Activated T-cell treated with anti-CD3 and anti-CD28 coated beads, Interleukin-2, amount 50 U/mL, for 4 hours (primary cell): ENCODE data around the gene ATF7. TPM values are rescaled to one million over a fixed set of nuclear protein-coding genes. Genes with fewer than 3 reads are reported as not detected.
A peak's percentile ranks its signal among the peaks of the same experiment; 100 is the strongest.
"Not testable (repeated sequence)": the region's sequence is repeated elsewhere in the genome, so short reads cannot be mapped to it uniquely, and the experiment has no call there.

Experiments used
- ATAC-seq, 2 donors: fragments of 200-7000 bp; cut with Tn5 transposase; one replicate each; pipeline ENCODE4 v1.10.0; 2021
- DNase-seq: peaks from one replicate; pipeline ENCODE4 v3.0.0-alpha.2; 2020
- H3K27me3 Mint-ChIP-seq: one replicate; pipeline ENCODE4 v1.8.0; 2021; ENCODE audit warnings: low read depth, mixed read lengths
- H3K36me3 Mint-ChIP-seq: one replicate; pipeline ENCODE4 v1.8.0; 2022; ENCODE audit warnings: mixed read lengths; ENCODE audit not compliant: insufficient read depth
- H3K4me1 Mint-ChIP-seq: one replicate; pipeline ENCODE4 v1.8.0; 2021; ENCODE audit warnings: low read depth, mixed read lengths
- H3K4me3 Mint-ChIP-seq: one replicate; pipeline ENCODE4 v1.8.0; 2021; ENCODE audit warnings: mild to moderate bottlenecking, moderate library complexity, mixed read lengths
- H3K9me3 Mint-ChIP-seq: one replicate; pipeline ENCODE4 v1.8.0; 2021; ENCODE audit warnings: mixed read lengths
- total RNA-seq, 3 donors: library from RNA; stranded (reverse); gene quantifications; one replicate each; pipeline ENCODE4 v1.2.1, GENCODE V29; 2021

ATF7 gene
- total RNA-seq, 3 donors from 2014 or later: 19.2 to 23.2 (median 20.9) TPM

DNA sequence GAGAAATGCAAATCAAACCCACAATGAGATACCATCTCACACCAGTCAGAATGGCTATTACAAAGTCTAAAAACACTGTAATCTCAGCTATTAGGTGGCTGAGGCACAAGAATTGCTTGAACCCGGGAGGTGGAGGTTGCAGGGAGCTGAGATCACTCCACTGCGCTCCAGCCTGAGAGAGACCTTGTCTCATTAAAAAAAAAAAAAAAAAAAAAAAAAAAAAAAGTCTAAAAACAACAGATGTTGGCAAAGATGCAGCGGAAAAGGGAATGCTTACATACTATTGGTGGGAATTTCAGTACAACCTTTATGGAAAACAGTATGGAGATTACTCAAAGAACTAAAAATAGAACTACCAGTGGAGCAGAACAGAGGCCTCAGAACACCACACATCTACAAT lies 19.0 kb upstream of the ATF7 start:
- no peaks in the 10 kb centered on the region for H3K27me3 Mint-ChIP-seq
- H3K9me3 Mint-ChIP-seq: no peaks in the 10 kb centered on the region
- no peaks in the 10 kb centered on the region for H3K4me1 Mint-ChIP-seq
- H3K36me3 Mint-ChIP-seq: no peaks in the 10 kb centered on the region
- H3K4me3 Mint-ChIP-seq: no peak overlapping the region
- ATAC-seq (no peak), DNase-seq (no peak)

DNA sequence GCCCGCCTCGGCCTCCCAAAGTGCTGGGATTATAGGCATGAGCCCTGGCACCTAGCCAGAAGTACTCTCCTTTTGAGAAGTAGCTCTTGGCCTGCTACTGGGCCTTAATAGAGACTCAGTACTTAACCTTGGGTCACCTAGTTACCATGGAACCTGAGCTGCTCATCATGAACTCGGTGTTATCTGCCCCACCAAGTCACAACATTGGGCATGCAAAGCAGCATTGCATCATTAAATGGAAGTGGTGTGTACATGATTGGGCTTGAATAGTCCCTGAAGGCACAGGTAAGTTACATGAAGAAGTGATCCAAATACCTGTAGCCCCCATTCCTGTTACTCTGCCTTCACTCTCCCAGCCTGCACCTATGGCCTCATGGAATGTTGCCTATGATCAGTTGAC lies 18.0 kb upstream of the ATF7 start:
- no peak for ATAC-seq
- H3K9me3 Mint-ChIP-seq: no peaks in the 10 kb centered on the region
- no peak for DNase-seq
- H3K27me3 Mint-ChIP-seq: no peaks in the 10 kb centered on the region
- H3K4me1 Mint-ChIP-seq: no peaks in the 10 kb centered on the region
- H3K36me3 Mint-ChIP-seq: no peaks in the 10 kb centered on the region
- no peak overlapping the region for H3K4me3 Mint-ChIP-seq

DNA sequence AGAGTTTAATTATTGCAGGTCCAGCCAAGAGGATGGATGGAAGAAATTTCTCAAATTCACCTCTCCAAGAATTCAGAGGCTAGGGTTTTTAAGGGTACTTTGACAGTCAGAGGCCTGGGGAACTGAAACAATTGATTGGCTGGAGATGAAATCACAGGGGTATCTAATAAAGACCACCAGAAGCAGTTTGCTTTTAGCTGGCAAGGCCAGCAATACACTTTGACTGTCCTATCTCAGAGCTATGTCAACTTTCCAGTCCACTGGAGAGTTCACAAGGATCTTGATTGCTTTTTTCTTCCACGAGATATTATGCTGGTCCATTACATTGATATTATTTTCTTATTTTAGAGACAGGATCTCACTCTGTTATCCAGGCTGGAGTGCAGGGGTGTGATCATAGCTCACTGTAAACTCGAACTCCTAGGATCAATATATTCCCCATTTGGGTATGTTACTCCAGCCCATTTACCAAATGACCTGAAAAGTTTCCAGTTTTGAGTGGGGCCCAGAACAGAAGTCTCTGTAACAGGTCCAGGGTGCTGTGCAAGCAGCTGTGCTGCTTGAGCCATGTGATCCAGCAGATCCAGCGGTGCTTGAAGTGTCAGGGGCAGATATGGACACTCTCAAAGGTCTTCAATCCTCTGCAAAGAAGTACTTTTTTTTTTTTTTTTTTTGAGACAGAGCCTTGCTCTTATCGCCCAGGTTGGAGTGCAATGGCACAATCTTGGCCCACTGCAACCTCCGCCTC lies 17.2 kb upstream of the ATF7 start:
- Mint-ChIP-seq H3K4me1 (no peaks in the 10 kb centered on the region), H3K9me3 (no peaks in the 10 kb centered on the region), H3K27me3 (no peaks in the 10 kb centered on the region), H3K36me3 (no peaks in the 10 kb centered on the region), H3K4me3 (no peak overlapping the region)
- no peak for ATAC-seq
- no peak for DNase-seq

DNA sequence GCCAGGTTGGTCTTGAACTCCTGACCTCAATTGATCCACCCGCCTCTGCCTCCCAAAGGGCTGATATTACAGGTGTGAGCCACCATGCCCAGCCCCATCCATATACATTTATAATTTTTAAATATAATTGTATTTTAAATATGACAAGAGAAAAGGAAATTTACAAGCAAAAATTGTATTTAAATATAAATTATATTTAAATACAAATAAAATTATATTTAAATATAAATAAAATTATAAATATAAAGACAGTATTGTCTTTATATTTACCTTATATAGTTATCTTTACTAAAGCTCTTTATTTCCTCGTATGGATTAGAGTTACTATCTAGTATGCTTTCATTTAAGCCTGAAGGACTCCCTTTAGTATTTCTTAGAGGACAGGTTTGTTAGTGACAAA lies 11.9 kb upstream of the ATF7 start:
- no peaks in the 10 kb centered on the region for H3K9me3 Mint-ChIP-seq
- no peak overlapping the region for H3K4me3 Mint-ChIP-seq
- H3K27me3 Mint-ChIP-seq: no peaks in the 10 kb centered on the region
- no peaks in the 10 kb centered on the region for H3K36me3 Mint-ChIP-seq
- no peak for DNase-seq
- ATAC-seq: no peak
- H3K4me1 Mint-ChIP-seq: no peaks in the 10 kb centered on the region

DNA sequence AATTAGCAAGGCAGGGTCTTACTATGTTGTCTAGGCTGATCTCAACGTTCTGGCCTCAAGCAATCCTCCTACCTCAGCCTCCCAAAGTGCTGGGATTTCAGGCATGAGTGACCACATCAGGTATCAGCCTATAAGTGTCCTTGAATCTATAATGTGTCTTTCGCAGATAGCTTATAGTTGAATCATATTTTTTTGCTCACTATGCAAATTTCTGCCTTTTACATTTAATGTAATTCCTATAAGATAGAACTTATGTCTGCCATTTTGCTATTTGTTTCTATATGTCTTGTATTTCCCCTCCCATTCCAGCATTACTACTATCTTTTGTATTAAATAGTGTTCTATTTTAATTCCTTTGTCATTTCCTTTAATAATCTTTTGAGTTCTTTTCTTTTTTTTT lies 10.5 kb upstream of the ATF7 start:
- no peak for ATAC-seq
- Mint-ChIP-seq H3K9me3 (no peaks in the 10 kb centered on the region), H3K36me3 (no peaks in the 10 kb centered on the region), H3K4me1 (no peaks in the 10 kb centered on the region), H3K27me3 (no peaks in the 10 kb centered on the region), H3K4me3 (no peak overlapping the region)
- DNase-seq: no peak

DNA sequence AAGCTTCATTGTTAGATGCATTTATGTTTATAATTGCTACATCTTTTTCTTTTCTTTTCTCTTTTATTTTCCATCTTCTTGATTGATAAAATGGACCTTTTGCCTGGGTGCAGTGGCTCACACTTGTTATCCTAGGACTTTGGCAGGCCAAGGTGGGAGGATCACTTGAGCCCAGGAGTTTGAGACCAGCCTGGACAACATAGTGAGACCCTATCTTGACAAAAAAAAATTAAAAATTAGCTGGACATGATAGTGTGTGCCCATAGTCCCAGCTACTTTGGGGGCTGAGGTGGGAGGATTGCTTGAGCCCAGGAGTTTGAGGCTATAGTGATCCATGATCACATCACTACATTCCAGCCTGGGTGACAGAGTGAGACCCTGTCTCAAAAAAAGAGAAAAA lies 9.5 kb upstream of the ATF7 start:
- ATAC-seq, H3K36me3 Mint-ChIP-seq, H3K27me3 Mint-ChIP-seq, DNase-seq, H3K9me3 Mint-ChIP-seq, H3K4me1 Mint-ChIP-seq, H3K4me3 Mint-ChIP-seq: not testable (repeated sequence)

DNA sequence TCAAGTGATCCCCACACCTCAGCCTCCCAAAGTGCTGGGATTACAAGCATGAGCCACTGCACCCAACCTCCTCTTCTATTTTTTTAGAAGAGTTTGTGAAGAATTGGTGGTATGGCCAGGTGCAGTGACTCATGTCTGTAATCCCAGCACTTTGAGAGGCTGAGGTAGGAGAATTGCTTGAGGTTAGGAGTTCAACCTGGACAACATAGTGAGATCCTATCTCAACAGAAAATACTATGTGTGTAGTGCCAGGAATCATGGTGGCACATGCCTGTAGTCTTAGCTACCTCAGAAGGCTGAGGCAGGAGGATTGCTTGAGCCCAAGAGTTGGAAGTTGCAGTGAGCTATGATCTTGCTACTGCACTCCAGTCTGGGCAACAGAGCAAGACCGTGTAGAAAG lies 5.5 kb upstream of the ATF7 start:
- DNase-seq (no peak), ATAC-seq (no peak)
- Mint-ChIP-seq H3K27me3 (no peaks in the 10 kb centered on the region), H3K4me1 (peaks cover 4% of the 10 kb centered on the region), H3K4me3 (no peak overlapping the region), H3K36me3 (no peaks in the 10 kb centered on the region), H3K9me3 (no peaks in the 10 kb centered on the region)

DNA sequence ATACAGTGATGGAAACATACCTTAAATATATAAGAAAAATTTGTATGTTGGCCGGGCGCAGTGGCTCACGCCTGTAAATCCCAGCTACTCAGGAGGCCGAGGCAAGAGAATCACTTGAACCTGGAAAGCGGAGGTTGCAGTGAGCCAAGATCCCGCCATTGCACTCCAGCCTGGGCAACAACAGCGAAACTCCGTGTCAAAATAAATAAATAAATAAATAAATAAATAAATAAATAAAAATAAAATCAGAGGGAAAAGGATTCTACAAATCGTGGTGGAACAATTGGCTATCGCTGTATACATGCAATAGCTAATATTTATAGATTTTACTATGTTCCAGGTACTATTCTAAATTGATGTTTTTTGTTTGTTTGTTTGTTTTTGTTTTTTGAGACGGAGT lies 1.7 kb upstream of the ATF7 start:
- Mint-ChIP-seq H3K9me3 (no peaks in the 10 kb centered on the region), H3K27me3 (no peaks in the 10 kb centered on the region), H3K4me3 (no peak overlapping the region), H3K36me3 (no peaks in the 10 kb centered on the region), H3K4me1 (peaks cover 38% of the 10 kb centered on the region)
- no peak for DNase-seq
- ATAC-seq: no peak

DNA sequence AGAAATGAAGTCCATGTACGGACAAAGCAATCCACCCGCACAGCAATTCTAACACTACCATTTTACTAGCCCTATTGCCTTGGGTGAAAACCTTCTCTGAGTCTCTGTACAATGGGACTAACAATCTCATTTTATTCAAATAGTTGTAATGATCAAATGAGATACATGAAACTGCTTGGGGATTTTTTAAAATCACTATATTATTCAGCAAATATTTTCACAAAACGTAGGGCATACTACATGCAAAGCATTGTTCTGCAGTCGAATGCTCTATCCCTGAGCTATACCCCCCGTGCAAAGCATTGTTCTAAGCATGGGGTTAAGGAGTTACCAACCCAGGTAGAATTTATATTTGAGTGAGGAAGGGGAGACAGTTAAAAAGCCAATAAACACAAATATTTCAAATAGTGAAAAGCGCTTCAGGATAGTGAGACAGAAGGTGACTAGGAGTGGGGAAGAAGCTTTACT lies 554 bp upstream of the ATF7 start:
- peaks cover 42% of the 10 kb centered on the region for H3K4me1 Mint-ChIP-seq
- ATAC-seq (peak; percentile 3 to 4), DNase-seq (no peak)
- no peaks in the 10 kb centered on the region for H3K36me3 Mint-ChIP-seq
- H3K27me3 Mint-ChIP-seq: no peaks in the 10 kb centered on the region
- H3K4me3 Mint-ChIP-seq: peak overlapping the region; percentile 100
- no peaks in the 10 kb centered on the region for H3K9me3 Mint-ChIP-seq

DNA sequence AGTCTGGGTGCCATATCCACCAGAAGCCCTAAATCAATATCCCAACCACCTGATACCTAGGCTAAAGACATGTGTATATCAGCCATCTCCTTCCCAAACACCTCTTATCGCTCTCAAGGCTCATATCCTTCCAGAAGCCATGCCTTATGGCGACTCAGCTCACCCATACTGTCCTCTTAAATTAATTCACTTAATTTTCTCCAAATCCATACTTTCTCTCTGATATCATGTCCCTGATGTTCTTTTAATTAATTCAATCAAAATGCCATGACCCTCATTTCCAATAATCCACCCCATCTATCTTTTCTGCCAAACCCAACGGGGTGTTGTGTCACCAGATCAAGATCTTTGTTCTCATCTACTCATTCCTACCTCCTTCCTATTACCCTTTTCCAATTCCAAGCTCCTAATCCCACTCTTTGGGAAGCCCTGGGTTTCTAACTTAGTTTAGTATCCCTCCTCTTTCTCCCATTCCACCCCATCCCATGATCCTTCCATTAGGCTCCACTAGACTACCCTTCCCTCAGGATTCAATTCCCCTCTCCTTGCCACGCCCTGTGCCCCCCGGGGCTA lies 723 bp downstream of the ATF7 start:
- Mint-ChIP-seq H3K4me1 (peaks cover 50% of the 10 kb centered on the region), H3K36me3 (no peaks in the 10 kb centered on the region), H3K27me3 (no peaks in the 10 kb centered on the region), H3K9me3 (no peaks in the 10 kb centered on the region), H3K4me3 (peak overlapping the region; percentile 100)
- DNase-seq: no peak
- ATAC-seq: no peak

DNA sequence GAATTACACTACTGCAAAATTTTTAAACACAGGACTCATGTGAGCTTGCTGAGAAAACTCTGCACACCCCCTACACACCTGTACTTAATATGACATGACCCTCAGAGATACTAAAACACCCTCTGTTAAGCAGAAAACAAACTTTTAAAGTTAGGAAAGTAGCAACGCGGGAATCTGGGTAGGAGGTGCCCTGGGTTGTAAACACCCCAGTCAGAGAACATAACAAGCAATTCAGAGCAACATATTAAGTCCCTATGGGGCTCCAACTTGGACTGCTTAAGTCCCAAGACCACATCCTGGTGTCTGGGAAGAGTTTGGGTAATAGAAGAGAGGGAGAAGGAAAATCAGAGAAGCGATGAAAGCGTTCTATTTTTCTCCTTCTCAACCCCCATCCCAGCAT lies 1.2 kb downstream of the ATF7 start:
- DNase-seq: no peak
- H3K4me1 Mint-ChIP-seq: peaks cover 50% of the 10 kb centered on the region
- H3K27me3 Mint-ChIP-seq: no peaks in the 10 kb centered on the region
- H3K36me3 Mint-ChIP-seq: no peaks in the 10 kb centered on the region
- H3K4me3 Mint-ChIP-seq: peak overlapping the region; percentile 100
- no peaks in the 10 kb centered on the region for H3K9me3 Mint-ChIP-seq
- ATAC-seq: no peak

DNA sequence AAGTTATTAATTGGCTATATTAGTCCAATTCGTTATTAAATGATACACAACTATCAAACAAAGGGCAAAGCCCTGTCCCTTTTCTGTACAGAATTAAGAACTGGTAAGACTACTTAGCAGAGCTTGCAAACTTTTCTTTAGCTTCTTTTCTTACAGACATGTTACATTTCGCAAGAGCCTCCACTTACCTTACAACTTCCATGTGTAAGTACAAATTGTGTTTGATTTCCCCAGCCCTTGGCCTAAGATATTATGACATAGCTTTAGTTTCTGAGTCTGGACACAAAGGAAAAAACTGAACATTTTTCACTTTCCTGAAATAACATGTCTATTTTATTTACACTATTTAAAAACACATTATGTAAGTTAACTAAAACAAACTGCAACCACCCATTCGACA lies 1.7 kb downstream of the ATF7 start:
- H3K4me3 Mint-ChIP-seq: peak overlapping the region; percentile 100
- ATAC-seq (no peak), DNase-seq (no peak)
- H3K9me3 Mint-ChIP-seq: no peaks in the 10 kb centered on the region
- peaks cover 50% of the 10 kb centered on the region for H3K4me1 Mint-ChIP-seq
- no peaks in the 10 kb centered on the region for H3K36me3 Mint-ChIP-seq
- H3K27me3 Mint-ChIP-seq: no peaks in the 10 kb centered on the region

DNA sequence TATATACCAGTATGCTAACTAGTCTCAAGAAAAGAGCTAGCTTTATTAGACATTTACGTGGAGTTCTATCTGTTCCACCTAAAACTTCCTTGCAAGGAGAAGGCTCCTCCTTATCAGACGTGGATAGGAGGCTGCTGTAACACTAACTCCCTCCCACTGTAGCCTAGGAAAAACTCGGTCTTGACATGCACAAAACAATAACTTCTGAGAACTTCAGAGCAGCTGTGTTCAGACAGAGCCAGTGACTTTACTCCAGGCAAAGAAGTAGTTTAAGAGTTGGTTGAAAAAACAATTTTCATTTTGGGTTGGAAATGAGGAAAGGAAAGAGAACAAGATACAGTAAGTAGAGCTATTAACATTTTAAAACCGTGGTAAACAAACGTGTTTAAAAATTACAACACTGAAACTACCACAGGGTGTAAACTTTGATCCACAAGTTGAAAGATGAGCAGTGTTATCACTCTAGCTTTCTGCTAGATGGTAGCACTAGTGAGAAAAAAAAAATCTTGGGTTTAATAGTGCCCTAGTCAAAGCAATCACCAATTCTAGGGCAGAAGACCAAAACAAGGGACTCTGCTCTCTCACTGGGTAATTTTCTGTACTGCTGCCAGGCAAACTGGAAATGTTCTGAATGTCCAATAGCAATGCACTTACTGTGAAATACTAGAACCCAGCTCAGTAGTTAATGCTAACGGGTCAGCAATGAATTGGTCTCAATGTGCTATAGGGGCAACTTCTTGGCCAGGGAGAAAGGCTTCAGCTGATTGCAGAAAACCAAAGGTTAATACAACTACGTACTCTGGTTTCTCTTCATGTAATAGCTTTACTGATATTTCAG lies 2.4 kb downstream of the ATF7 start:
- no peak for ATAC-seq
- Mint-ChIP-seq H3K27me3 (no peaks in the 10 kb centered on the region), H3K9me3 (no peaks in the 10 kb centered on the region), H3K4me3 (peak overlapping the region; percentile 100), H3K4me1 (peaks cover 51% of the 10 kb centered on the region), H3K36me3 (no peaks in the 10 kb centered on the region)
- DNase-seq: no peak

DNA sequence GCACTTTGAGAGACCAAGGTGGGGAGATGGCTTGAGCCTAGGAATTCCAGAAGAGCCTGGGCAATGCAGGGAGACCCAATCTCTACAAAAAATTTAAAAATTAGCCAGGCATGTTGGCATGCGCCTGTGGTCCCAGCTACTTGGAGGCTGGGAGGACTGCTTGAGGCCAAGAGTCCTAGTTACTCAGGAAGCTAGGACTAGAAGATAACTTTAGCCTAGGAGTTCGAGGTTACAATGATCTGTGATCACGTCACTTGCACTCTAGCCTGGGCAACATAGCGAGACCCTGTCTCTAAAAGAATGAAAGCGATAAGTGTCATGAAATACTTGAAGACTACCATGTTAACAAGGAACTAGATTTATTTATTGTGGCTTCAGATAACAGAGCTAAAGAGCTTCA lies 3.5 kb downstream of the ATF7 start:
- DNase-seq (no peak), ATAC-seq (no peak)
- H3K27me3 Mint-ChIP-seq: no peaks in the 10 kb centered on the region
- peaks cover under 1% of the 10 kb centered on the region for H3K36me3 Mint-ChIP-seq
- no peaks in the 10 kb centered on the region for H3K9me3 Mint-ChIP-seq
- peaks cover 62% of the 10 kb centered on the region for H3K4me1 Mint-ChIP-seq
- no peak overlapping the region for H3K4me3 Mint-ChIP-seq

DNA sequence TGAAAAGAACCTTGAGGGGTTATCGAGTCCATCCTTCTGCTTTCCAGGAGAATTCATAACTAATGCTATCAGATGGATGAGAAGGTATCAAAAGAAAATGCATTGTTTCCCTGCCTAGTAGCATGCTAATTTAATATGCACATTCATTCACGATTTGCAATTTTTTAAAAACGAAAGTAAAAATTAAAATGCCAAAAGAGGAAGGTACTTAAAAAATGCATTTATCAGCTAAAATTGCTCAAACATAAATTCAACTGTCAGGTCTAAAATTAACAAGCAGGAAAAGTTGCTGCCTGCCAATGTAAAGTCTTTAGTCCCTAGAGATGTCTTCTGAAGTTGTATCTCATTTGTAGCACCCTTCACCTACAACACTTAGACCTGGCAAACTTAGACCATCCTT lies 7.9 kb downstream of the ATF7 start:
- no peak for DNase-seq
- Mint-ChIP-seq H3K4me1 (peaks cover 33% of the 10 kb centered on the region), H3K9me3 (no peaks in the 10 kb centered on the region), H3K27me3 (no peaks in the 10 kb centered on the region), H3K4me3 (peak overlapping the region; percentile 57), H3K36me3 (peaks cover 3% of the 10 kb centered on the region)
- no peak for ATAC-seq
